GM19324 (cell line): ENCODE data around the gene FGD1.

Experiments
- ATAC-seq: cut with Tn5 transposase; IDR thresholded peaks from one replicate; pipeline ENCODE4 v1.9.1; 2021; ENCODE audit warnings: mild to moderate bottlenecking, moderate library complexity; ENCODE audit not compliant: unreplicated experiment, low FRiP score

FGD1 gene

DNA sequence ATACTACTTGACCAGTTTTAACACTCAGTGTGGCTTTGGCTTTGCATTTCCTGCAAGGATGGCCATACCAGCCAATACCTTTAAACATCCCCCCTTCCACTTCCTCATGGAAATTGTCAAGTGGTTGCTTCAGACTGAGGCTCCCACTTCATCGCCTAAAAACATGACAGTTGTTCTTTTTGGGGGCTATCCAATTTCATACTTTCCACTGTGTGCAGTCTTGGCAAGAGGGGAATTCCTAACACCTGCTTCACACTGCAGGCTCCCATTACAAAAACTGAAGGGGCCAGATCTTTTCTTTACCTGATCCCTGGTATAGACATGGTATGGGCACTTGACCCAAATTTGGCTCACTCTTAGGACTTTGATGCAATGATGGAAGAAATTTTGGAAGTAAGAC, 84.3 kb downstream of the FGD1 start:
- no peak for ATAC-seq

DNA sequence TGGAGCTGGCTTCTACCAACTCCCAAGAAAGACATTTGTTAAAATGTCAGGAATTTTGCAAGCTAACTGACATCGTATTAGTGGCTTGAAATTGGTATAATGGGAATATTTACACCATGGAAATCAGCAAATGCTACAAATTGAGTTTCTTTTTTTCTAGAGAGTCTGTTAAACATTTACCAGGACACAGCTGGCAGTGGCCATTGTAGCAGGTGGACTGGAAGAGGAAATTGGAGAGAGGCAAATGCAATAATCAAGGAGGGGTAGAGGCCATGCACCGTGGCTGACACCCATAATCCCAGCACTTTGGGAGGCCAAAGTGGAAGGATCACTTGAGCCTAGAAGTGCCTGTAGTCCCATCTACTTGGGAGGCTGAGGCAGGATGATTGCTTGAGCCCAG, 88.8 kb downstream of the FGD1 start:
- no peak for ATAC-seq

DNA sequence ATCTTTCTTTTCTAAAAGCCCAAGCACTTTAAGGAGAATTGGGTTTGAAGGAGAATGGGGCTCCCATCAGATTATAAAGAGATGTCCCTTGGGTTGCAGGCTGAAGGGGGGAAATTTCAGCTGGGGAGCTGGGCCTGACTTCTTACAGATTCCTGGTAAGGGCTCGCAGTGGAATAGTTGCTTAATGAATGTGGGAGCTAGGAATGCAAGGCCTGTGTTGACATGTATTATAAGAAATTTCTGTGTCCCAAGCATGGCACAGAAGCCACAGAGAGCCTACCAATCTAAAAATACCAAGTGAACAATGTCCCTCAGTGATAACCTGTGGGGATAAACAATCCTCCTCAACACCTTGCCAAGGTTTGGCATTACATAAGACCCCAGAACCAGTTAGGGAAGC, 98.9 kb downstream of the FGD1 start:
- no peak for ATAC-seq
